ENCODE measurements around the gene IL3.

IL3 gene

GRCh38 chr5:132026516-132027008, 33.9 kb upstream of the IL3 start:
- DNase-seq = no peak

- no peak for DNase-seq
Measured at GRCh38 chr5:132027027-132027426, 33.4 kb upstream of the IL3 start.

GRCh38 chr5:132029609-132030330, 30.7 kb upstream of the IL3 start:
- no peak for DNase-seq

- DNase-seq = no peak
Measured at GRCh38 chr5:132030610-132031009, 29.8 kb upstream of the IL3 start.

GRCh38 chr5:132032196-132032595, 28.3 kb upstream of the IL3 start:
- no peak for DNase-seq

GRCh38 chr5:132033122-132033521, 27.3 kb upstream of the IL3 start:
- no peak for DNase-seq

- DNase-seq = no peak
Measured at GRCh38 chr5:132037353-132037752, 23.1 kb upstream of the IL3 start.

- DNase-seq = no peak
Measured at GRCh38 chr5:132044207-132044606, 16.2 kb upstream of the IL3 start.

GRCh38 chr5:132046880-132047299, 13.6 kb upstream of the IL3 start:
- no peak for DNase-seq

- DNase-seq = no peak
Measured at GRCh38 chr5:132049093-132049492, 11.4 kb upstream of the IL3 start.

GRCh38 chr5:132049559-132049958, 10.9 kb upstream of the IL3 start:
- no peak for DNase-seq

GRCh38 chr5:132050136-132050535, 10.3 kb upstream of the IL3 start:
- no peak for DNase-seq

- no peak for DNase-seq
Measured at GRCh38 chr5:132050661-132051552, 9.5 kb upstream of the IL3 start.

GRCh38 chr5:132052520-132052919, 7.9 kb upstream of the IL3 start:
- DNase-seq = no peak

- DNase-seq = no peak
Measured at GRCh38 chr5:132053483-132053882, 7.0 kb upstream of the IL3 start.

GRCh38 chr5:132054031-132054696, 6.3 kb upstream of the IL3 start:
- DNase-seq = no peak

GRCh38 chr5:132054697-132055440, 5.6 kb upstream of the IL3 start:
- no peak for DNase-seq

- DNase-seq = no peak
Measured at GRCh38 chr5:132055441-132055807, 5.0 kb upstream of the IL3 start.

GRCh38 chr5:132055808-132056609, 4.4 kb upstream of the IL3 start:
- no peak for DNase-seq

GRCh38 chr5:132056610-132057497, 3.6 kb upstream of the IL3 start:
- no peak for DNase-seq
